Measurements from ENCODE around the gene TMEM167B.
A peak's percentile ranks its signal among the peaks of the same experiment; 100 is the strongest.
"Not testable (repeated sequence)": the region's sequence is repeated elsewhere in the genome, so short reads cannot be mapped to it uniquely, and the experiment has no call there.

Gene TMEM167B

DNA sequence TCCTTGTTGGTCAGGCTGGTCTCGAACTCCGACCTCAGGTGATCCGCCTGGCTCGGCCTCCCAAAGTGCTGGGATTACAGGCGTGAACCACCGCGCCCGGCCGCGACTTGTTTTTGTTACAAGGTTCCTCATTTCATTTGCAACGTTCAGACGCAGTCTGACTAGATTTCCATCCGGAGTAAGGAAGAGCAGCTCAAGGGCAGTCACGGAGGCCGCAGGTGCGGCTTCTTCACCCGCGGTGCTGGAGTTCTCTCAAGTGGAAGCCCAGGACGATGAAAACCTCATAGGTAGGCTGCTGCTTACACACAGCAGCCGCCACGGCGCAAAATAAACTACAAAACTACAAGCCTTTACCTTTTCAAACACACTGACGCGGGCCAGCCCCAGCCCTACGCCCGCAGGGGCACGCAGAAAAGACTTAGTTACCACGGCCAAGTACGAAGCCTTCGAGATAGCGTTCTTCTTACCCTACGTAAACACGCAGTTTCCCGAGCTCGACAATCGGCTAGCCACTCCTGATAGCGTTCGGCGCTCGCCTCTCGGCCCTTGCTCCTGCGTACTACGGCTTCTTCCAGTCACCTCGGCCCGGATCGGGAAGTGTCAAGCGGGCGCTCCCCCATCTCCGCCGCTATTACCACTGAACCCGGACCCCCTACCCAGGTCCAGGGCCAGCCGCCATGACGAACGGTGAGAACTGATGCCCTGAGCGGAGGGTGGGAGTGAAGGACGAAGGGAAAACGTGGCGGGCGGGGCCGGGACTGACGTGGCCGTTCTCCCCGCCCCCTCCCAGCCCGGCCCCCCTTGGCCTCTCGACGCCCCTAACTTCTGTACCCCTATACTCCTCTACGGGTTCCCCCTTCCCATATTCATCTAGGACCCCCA lies at the start of gene TMEM167B:
TMEM167B (plus strand) TSS at position 569 of the 882 bp plus-strand sequence; CDS start at position 678, 109 bp downstream.
- Histone ChIP-seq H3K4me1 (ENCODE audit: control insufficient read depth, insufficient read depth, low read length, unreplicated experiment) (peaks cover 22% of the 10 kb centered on the region), H3K36me3 (ENCODE audit: insufficient read depth, low read length) (peaks cover 3% of the 10 kb centered on the region; the same call in 1 of the 2 replicates), H3K27ac (ENCODE audit: low read depth, low read length) (peak within 1 kb of the TSS; percentile 91), H3K27me3 (ENCODE audit: insufficient read depth, low read length) (no peaks in the 10 kb centered on the region), H3K4me3 (ENCODE audit: low read depth, low read length) (peak within 1 kb of the TSS; percentile 94), H2AFZ (ENCODE audit: low read length, unreplicated experiment) (peak within 1 kb of the TSS; percentile 98), H3K79me2 (ENCODE audit: control insufficient read depth, insufficient read depth, low read length, unreplicated experiment) (peaks cover 21% of the 10 kb centered on the region)

DNA sequence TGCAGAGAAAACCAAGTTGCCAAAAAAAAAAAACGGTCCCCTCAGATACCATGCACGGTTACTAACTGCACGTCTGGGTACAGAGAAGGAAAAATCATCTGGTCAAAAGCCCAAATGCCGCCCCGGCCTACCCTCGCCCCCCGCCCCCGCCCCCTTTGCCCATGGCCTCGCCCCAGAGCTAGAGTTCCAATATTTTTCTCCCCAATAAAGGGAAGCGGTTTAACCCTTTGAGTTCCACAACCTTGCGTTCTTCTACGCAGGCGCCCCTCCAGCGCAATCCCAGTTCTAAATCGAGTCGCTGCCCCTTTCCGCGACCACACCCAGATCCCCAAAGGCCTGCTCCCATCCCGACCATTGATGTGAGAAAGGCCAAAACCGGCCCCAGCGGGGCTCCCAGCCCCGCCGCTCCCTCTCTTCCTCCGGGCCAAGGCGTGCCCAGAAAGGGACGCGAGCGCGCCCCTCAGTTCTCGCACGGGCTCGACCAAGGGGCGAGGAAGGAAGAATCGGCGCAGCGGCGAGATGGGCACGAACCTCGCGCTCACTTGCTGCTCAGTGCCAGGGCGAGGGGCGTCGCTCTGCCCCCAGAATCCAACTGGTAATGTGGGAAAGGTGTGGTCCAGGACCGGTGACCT lies 49.5 kb upstream of the TMEM167B start:
- H3K27ac ChIP-seq (ENCODE audit: low read depth, low read length) = peak overlapping the region; percentile 40
- no peaks in the 10 kb centered on the region for H3K27me3 ChIP-seq (ENCODE audit: insufficient read depth, low read length)
- H3K4me3 ChIP-seq (ENCODE audit: low read depth, low read length) = peak overlapping the region; percentile 89
- H3K4me1 ChIP-seq (ENCODE audit: control insufficient read depth, insufficient read depth, low read length, unreplicated experiment) = peaks cover 7% of the 10 kb centered on the region
- peak overlapping the region; percentile 45 for H2AFZ ChIP-seq (ENCODE audit: low read length, unreplicated experiment)
- peaks cover 31% of the 10 kb centered on the region for H3K79me2 ChIP-seq (ENCODE audit: control insufficient read depth, insufficient read depth, low read length, unreplicated experiment)
- H3K36me3 ChIP-seq (ENCODE audit: insufficient read depth, low read length) = no peaks in the 10 kb centered on the region

DNA sequence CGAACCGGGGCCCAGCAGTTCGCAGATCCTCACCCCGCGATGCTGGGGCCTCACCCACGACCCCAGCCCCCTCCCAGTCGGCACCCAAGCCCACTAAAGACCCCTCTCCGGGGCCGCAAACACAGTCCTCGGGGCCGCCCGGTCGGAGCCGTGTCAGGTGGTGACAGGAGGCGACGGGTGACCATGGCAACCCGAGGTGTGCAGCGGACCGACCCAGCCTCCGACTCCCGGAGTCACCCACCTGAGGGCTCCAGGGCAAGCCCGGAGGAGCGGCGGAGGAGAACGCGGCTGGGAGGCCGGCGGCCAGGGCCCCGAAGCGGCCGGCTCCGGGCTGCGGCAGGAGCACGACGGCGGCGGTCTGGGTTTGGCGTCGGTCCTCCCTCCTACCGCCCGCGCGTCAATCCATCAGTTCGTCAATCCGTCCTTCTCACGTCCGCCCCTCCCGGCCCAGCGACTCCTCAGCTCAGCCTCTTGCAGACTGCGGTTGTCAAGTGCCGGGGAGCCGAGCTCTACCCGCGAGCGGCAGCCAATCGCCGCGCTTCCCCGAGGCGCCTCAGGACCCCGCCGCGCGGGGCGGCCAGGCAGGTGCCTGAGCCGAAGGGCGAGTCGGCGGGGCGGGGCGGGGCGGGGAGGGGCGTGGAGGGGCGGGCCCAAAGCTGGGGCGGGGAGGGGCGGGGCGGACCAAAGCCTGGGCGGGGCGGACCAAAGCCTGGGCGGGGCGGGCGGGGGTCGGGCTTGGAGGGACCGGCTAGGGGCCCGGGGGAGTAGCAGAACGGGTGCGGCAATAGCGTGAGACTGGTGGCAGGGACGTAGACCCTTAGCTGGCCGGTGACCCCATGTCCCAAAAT lies 48.7 kb upstream of the TMEM167B start, which contains the start of gene WDR47:
WDR47 (minus strand) TSS at position 482 of the 848 bp plus-strand sequence. CDS start 18,590 bp downstream, outside the sequence.
- H3K79me2 ChIP-seq (ENCODE audit: control insufficient read depth, insufficient read depth, low read length, unreplicated experiment) = peaks cover 31% of the 10 kb centered on the region
- peaks cover 7% of the 10 kb centered on the region for H3K4me1 ChIP-seq (ENCODE audit: control insufficient read depth, insufficient read depth, low read length, unreplicated experiment)
- peak within 1 kb of the TSS; percentile 99 for H2AFZ ChIP-seq (ENCODE audit: low read length, unreplicated experiment)
- H3K4me3 ChIP-seq (ENCODE audit: low read depth, low read length) = peak within 1 kb of the TSS; percentile 89
- no peaks in the 10 kb centered on the region for H3K36me3 ChIP-seq (ENCODE audit: insufficient read depth, low read length)
- no peaks in the 10 kb centered on the region for H3K27me3 ChIP-seq (ENCODE audit: insufficient read depth, low read length)
- peak within 1 kb of the TSS; percentile 40 for H3K27ac ChIP-seq (ENCODE audit: low read depth, low read length)

DNA sequence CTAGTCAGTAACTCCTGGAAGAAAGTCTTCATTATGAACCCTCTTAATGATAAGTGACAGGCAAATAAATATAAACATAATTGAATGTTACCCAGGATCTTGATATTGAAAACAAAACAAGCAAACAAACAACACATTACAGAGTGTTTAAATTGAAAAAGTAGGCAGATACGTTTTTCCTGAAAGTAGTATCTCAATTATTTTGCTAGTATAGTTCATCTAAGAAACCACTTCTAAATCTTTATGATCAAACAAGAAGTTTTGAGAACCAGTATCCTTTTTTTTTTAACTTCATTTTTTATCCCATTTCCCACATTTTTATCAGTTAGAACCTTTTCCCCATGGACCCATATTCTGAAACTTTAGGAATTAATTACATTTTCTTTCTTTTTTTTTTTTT lies 45.0 kb upstream of the TMEM167B start:
- no peak overlapping the region for H2AFZ ChIP-seq (ENCODE audit: low read length, unreplicated experiment)
- H3K27ac ChIP-seq (ENCODE audit: low read depth, low read length) = no peak overlapping the region
- no peaks in the 10 kb centered on the region for H3K27me3 ChIP-seq (ENCODE audit: insufficient read depth, low read length)
- no peak overlapping the region for H3K4me3 ChIP-seq (ENCODE audit: low read depth, low read length)
- H3K4me1 ChIP-seq (ENCODE audit: control insufficient read depth, insufficient read depth, low read length, unreplicated experiment) = no peaks in the 10 kb centered on the region
- H3K79me2 ChIP-seq (ENCODE audit: control insufficient read depth, insufficient read depth, low read length, unreplicated experiment) = peaks cover 5% of the 10 kb centered on the region
- no peaks in the 10 kb centered on the region for H3K36me3 ChIP-seq (ENCODE audit: insufficient read depth, low read length)

DNA sequence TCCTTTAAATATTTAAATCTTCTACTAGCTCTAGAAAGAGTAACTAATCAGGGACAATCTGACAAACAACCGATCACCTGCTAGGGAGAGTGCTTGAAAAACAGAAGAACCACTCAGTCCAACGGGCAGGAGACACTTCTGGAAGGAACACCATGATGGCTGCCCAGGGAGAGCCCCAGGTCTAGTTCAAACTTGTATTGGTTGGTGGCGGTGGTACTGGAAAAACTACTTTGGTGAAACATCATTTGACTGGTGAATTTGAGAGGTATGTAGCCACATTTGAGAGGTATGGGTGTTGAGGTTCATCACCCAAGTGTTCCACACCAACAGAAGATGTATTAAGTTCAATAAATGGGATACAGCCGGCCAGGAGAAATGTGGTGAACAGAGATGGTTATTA lies 43.9 kb upstream of the TMEM167B start:
- no peaks in the 10 kb centered on the region for H3K27me3 ChIP-seq (ENCODE audit: insufficient read depth, low read length)
- no peaks in the 10 kb centered on the region for H3K4me1 ChIP-seq (ENCODE audit: control insufficient read depth, insufficient read depth, low read length, unreplicated experiment)
- no peak overlapping the region for H2AFZ ChIP-seq (ENCODE audit: low read length, unreplicated experiment)
- no peak overlapping the region for H3K4me3 ChIP-seq (ENCODE audit: low read depth, low read length)
- H3K27ac ChIP-seq (ENCODE audit: low read depth, low read length) = no peak overlapping the region
- H3K79me2 ChIP-seq (ENCODE audit: control insufficient read depth, insufficient read depth, low read length, unreplicated experiment) = no peaks in the 10 kb centered on the region
- H3K36me3 ChIP-seq (ENCODE audit: insufficient read depth, low read length) = no peaks in the 10 kb centered on the region

DNA sequence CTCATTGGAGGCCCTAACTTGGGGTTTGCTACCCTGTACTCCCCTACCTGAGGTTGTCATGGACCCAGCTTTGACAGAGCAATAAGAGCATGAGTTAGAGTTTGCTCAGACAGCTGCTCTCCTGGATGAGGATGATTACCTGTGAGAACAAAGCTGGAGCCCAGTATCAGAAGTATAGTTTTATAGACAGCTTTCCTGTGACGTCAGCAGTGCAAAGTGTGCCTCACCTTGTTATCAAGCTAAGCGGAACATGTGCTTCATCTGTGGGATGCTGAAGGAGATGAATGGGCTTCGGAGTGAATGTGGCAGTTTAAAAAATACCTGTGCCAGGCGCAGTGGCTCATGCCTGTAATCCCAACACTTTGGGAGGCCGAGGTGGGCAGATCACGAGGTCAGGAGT lies 43.2 kb upstream of the TMEM167B start:
- Histone ChIP-seq H2AFZ (ENCODE audit: low read length, unreplicated experiment) (no peak overlapping the region), H3K4me3 (ENCODE audit: low read depth, low read length) (no peak overlapping the region), H3K79me2 (ENCODE audit: control insufficient read depth, insufficient read depth, low read length, unreplicated experiment) (no peaks in the 10 kb centered on the region), H3K27me3 (ENCODE audit: insufficient read depth, low read length) (no peaks in the 10 kb centered on the region), H3K4me1 (ENCODE audit: control insufficient read depth, insufficient read depth, low read length, unreplicated experiment) (no peaks in the 10 kb centered on the region), H3K36me3 (ENCODE audit: insufficient read depth, low read length) (no peaks in the 10 kb centered on the region), H3K27ac (ENCODE audit: low read depth, low read length) (no peak overlapping the region)

DNA sequence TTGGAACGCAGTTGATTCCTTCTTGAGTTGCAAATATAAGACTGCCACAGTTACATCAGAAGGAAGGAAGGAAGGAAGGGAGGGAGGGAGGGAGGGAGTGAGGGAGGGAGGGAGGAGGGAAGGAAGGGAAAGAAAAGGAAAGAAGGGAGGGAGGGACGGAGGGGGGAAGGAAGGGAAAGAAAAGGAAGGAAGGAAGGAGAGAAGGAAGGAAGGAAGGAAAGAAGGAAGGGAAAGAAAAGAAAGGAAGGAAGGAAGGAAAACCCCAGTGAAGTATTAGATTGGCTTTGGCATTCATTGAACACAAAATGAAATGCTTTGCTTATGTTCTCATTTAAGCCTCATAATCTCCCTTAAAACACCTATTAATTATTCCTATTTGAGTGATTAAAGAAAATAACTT lies 42.2 kb upstream of the TMEM167B start:
- Histone ChIP-seq H3K79me2 (ENCODE audit: control insufficient read depth, insufficient read depth, low read length, unreplicated experiment) (no peaks in the 10 kb centered on the region), H3K27me3 (ENCODE audit: insufficient read depth, low read length) (no peaks in the 10 kb centered on the region), H3K4me1 (ENCODE audit: control insufficient read depth, insufficient read depth, low read length, unreplicated experiment) (no peaks in the 10 kb centered on the region), H2AFZ (ENCODE audit: low read length, unreplicated experiment) (no peak overlapping the region), H3K4me3 (ENCODE audit: low read depth, low read length) (no peak overlapping the region), H3K27ac (ENCODE audit: low read depth, low read length) (no peak overlapping the region), H3K36me3 (ENCODE audit: insufficient read depth, low read length) (no peaks in the 10 kb centered on the region)

DNA sequence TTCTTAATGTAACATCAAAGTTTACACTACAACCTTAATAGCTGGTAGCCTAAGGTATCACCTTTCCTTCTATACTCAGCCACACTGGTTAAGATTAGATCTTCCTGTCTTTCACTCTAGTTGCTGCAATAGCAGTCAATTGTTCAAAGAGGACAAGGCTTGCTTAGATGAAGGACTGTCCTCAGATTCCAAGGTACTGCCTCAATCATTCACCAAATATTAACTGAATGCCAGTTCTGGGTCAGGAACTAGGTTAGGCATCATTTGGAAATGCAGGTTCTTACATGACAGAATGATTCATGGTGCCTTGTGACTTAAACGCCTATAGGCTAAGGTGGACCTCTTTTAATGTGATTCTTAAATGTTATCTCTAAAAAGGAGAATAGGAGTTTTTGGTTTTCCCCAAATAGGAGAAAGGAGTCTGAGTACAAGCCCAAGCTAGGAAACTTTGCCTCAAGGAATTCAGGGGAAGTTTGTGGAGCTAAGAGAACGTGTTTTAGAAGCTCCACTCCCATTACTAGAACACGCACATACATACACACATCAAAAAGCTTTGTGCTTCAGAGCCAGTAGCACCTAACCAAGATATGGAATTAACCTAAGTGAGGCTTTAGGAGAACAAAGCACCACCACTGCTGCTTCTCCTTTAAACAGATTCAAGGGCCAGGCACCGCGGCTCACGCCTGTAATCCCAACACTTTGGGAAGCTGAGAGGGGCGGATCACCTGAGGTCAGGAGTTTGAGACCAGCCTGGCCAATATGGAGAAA lies 40.2 kb upstream of the TMEM167B start:
- Histone ChIP-seq H3K4me1 (ENCODE audit: control insufficient read depth, insufficient read depth, low read length, unreplicated experiment) (no peaks in the 10 kb centered on the region), H3K79me2 (ENCODE audit: control insufficient read depth, insufficient read depth, low read length, unreplicated experiment) (no peaks in the 10 kb centered on the region), H3K27ac (ENCODE audit: low read depth, low read length) (no peak overlapping the region), H3K27me3 (ENCODE audit: insufficient read depth, low read length) (no peaks in the 10 kb centered on the region), H3K36me3 (ENCODE audit: insufficient read depth, low read length) (no peaks in the 10 kb centered on the region), H3K4me3 (ENCODE audit: low read depth, low read length) (no peak overlapping the region), H2AFZ (ENCODE audit: low read length, unreplicated experiment) (no peak overlapping the region)

DNA sequence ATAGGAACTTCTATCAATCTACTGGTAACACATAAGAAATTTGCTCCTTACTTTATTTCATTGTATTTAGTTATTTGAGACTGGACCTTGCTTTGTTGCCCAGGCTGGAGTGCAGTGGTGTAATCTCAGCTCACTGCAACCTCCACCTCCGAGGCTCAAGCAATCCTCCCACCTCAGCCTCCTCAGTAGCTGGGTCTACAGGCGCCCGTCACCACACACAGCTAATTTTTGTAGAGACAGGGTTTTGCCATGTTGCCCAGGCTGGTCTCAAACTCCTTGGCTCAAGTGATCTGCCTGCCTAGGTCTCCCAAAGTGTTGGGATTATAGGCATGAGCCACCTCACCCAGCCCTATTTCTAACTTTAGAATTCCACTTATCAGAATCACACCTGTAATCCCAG lies 38.4 kb upstream of the TMEM167B start:
- H3K79me2 ChIP-seq (ENCODE audit: control insufficient read depth, insufficient read depth, low read length, unreplicated experiment); H3K4me1 ChIP-seq (ENCODE audit: control insufficient read depth, insufficient read depth, low read length, unreplicated experiment); H3K36me3 ChIP-seq (ENCODE audit: insufficient read depth, low read length); H3K4me3 ChIP-seq (ENCODE audit: low read depth, low read length); H3K27ac ChIP-seq (ENCODE audit: low read depth, low read length); H3K27me3 ChIP-seq (ENCODE audit: insufficient read depth, low read length); H2AFZ ChIP-seq (ENCODE audit: low read length, unreplicated experiment): not testable (repeated sequence)

DNA sequence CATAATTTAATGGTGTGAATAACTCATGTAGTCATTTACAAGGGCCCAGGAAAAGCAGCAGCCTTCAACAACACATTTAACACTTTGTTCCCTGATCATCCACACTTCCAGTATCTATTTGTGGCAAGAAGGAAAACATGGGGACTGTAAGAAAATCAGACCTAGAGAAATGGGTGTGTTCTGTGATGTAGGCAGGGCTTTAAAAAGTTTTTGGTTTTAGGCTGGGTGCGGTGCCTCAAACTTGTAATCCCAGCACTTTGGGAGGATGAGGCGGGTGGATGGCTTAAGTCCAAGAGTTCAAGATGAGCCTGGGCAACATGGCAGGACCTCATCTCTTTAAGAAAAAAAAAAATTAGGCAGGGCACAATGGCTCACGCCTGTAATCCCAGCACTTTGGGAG lies 34.5 kb upstream of the TMEM167B start:
- H2AFZ ChIP-seq (ENCODE audit: low read length, unreplicated experiment) = no peak overlapping the region
- no peaks in the 10 kb centered on the region for H3K4me1 ChIP-seq (ENCODE audit: control insufficient read depth, insufficient read depth, low read length, unreplicated experiment)
- no peak overlapping the region for H3K27ac ChIP-seq (ENCODE audit: low read depth, low read length)
- no peak overlapping the region for H3K4me3 ChIP-seq (ENCODE audit: low read depth, low read length)
- no peaks in the 10 kb centered on the region for H3K79me2 ChIP-seq (ENCODE audit: control insufficient read depth, insufficient read depth, low read length, unreplicated experiment)
- no peaks in the 10 kb centered on the region for H3K27me3 ChIP-seq (ENCODE audit: insufficient read depth, low read length)
- H3K36me3 ChIP-seq (ENCODE audit: insufficient read depth, low read length) = no peaks in the 10 kb centered on the region
